OCI-LY3 (cell line): ENCODE measurements around the gene LRP1B.

Experiments
- H2AFZ ChIP-seq: fragments of 200-600, 300-600 bp; shearing (Covaris generic); 2 replicates; pipeline ENCODE4 v1.6.0; 2014; ENCODE audit warnings: antibody characterized with exemption, low read depth, low read length
- H3K27ac ChIP-seq: fragments of 200-600, 300-600 bp; sonication (generic); 2 replicates; pipeline ENCODE4 v1.5.1; 2014; ENCODE audit warnings: mild to moderate bottlenecking, low read length, moderate library complexity, mixed read lengths
- H3K27me3 ChIP-seq: fragments of 200-600, 300-600 bp; sonication (generic); 2 replicates; pipeline ENCODE4 v1.6.1; 2014; ENCODE audit warnings: low read depth, low read length, mixed read lengths
- H3K36me3 ChIP-seq: fragments of 200-600, 300-600 bp; sonication (generic); replicated peaks from 2 replicates; pipeline ENCODE3; 2014; ENCODE audit warnings: low read depth, low read length, mixed read lengths
- H3K4me1 ChIP-seq: fragments of 300-600, 200-600 bp; sonication (generic); 2 replicates; pipeline ENCODE4 v1.6.1; 2014; ENCODE audit warnings: low read length, mixed read lengths
- H3K4me2 ChIP-seq: fragments of 200-600, 300-600 bp; sonication (generic); 2 replicates; pipeline ENCODE4 v1.6.1; 2014; ENCODE audit warnings: low read length, mixed read lengths
- H3K4me3 ChIP-seq: fragments of 300-600, 200-600 bp; sonication (generic); 2 replicates; pipeline ENCODE4 v1.5.1; 2014; ENCODE audit warnings: antibody characterized with exemption, mild to moderate bottlenecking, low read length, moderate library complexity
- H3K79me2 ChIP-seq: fragments of 300-600, 200-600 bp; shearing (Covaris generic); 2 replicates; pipeline ENCODE4 v1.6.1; 2014; ENCODE audit warnings: mild to moderate bottlenecking, low read length, mixed read lengths
- H3K9ac ChIP-seq: fragments of 300-600, 200-600 bp; shearing (Covaris generic); 2 replicates; pipeline ENCODE4 v1.6.0; 2014; ENCODE audit warnings: mild to moderate bottlenecking, low read length, moderate library complexity
- H3K9me3 ChIP-seq: fragments of 200-600, 300-600 bp; shearing (Covaris generic); 2 replicates; pipeline ENCODE4 v1.6.1; 2014; ENCODE audit warnings: low read length, mixed read lengths; ENCODE audit not compliant: insufficient read depth
- H4K20me1 ChIP-seq: fragments of 200-600, 300-600 bp; sonication (generic); 2 replicates; pipeline ENCODE4 v1.6.1; 2016; ENCODE audit warnings: low read length, mixed read lengths; ENCODE audit not compliant: insufficient read depth
- EZH2phosphoT487 ChIP-seq: fragments of 200-600 bp; shearing (Covaris generic); IDR thresholded peaks from 2 replicates; pipeline ENCODE4 v1.6.1; 2018; ENCODE audit warnings: antibody characterized with exemption, mixed run types, low read depth
- TF ChIP-seq, protein P1 (sequence below): fragments of 200-600, 300-600 bp; sonication (generic); IDR thresholded peaks from 2 replicates; pipeline ENCODE4 v1.5.1; 2014; ENCODE audit warnings: antibody characterized with exemption, low read length, low read depth

Gene LRP1B

DNA sequence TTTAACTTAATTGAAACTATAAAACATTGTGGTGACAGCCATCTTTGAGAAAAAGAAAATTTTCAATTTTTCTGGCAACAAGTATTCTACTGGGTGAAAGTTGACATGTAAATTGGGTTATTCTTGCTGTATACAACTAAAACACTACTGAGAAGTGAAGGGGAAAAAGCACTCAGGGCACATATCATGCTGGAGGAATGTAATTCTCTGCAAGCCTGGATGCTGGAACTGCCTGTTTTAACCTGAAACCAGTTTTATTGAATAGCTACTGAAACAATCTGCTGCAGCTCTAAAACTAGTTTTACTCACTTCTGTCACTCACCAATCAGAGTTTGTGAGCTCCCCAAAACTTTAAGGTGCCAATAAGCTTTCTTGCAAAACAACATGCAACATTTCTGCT is 1136.0 kb downstream of the LRP1B start:
- Histone ChIP-seq H3K36me3 (no peaks in the 10 kb centered on the region), H3K27ac (no peak overlapping the region), H3K4me1 (no peaks in the 10 kb centered on the region), H3K27me3 (no peaks in the 10 kb centered on the region), H3K4me3 (no peak overlapping the region), H3K9me3 (no peaks in the 10 kb centered on the region), H4K20me1 (no peaks in the 10 kb centered on the region), H3K79me2 (no peaks in the 10 kb centered on the region), H3K9ac (no peak overlapping the region), H2AFZ (peak overlapping the region; percentile 63), H3K4me2 (no peak overlapping the region)
- TF ChIP-seq, protein P1, sequence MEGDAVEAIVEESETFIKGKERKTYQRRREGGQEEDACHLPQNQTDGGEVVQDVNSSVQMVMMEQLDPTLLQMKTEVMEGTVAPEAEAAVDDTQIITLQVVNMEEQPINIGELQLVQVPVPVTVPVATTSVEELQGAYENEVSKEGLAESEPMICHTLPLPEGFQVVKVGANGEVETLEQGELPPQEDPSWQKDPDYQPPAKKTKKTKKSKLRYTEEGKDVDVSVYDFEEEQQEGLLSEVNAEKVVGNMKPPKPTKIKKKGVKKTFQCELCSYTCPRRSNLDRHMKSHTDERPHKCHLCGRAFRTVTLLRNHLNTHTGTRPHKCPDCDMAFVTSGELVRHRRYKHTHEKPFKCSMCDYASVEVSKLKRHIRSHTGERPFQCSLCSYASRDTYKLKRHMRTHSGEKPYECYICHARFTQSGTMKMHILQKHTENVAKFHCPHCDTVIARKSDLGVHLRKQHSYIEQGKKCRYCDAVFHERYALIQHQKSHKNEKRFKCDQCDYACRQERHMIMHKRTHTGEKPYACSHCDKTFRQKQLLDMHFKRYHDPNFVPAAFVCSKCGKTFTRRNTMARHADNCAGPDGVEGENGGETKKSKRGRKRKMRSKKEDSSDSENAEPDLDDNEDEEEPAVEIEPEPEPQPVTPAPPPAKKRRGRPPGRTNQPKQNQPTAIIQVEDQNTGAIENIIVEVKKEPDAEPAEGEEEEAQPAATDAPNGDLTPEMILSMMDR = no peak
- TF ChIP-seq EZH2phosphoT487 = no peak

DNA sequence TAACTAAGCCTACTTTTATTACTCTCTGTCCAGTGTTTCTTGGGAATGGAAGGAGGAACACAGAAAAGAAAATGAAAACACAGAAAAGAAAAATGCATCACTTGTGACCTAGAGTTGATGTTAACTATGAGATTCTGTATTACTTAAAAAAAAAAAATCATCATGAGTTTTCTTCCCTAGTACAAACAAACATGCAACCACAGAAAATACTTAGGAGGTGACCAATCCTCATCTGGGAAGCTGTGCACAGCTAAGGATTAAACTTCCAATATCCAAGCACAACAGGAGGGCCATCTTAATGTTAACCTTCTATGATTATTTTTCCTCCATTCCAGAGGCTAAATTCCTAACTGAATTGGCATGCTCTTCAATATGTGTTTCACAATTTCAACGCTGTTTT is 1140.4 kb downstream of the LRP1B start:
- H3K4me2 ChIP-seq = no peak overlapping the region
- H3K9ac ChIP-seq = no peak overlapping the region
- H3K36me3 ChIP-seq = no peaks in the 10 kb centered on the region
- H2AFZ ChIP-seq = no peak overlapping the region
- H3K9me3 ChIP-seq = no peaks in the 10 kb centered on the region
- no peaks in the 10 kb centered on the region for H3K27me3 ChIP-seq
- no peak overlapping the region for H3K4me3 ChIP-seq
- no peaks in the 10 kb centered on the region for H3K79me2 ChIP-seq
- no peak overlapping the region for H3K27ac ChIP-seq
- no peaks in the 10 kb centered on the region for H3K4me1 ChIP-seq
- TF ChIP-seq, protein P1 = no peak
- no peak for TF ChIP-seq EZH2phosphoT487
- H4K20me1 ChIP-seq = no peaks in the 10 kb centered on the region

DNA sequence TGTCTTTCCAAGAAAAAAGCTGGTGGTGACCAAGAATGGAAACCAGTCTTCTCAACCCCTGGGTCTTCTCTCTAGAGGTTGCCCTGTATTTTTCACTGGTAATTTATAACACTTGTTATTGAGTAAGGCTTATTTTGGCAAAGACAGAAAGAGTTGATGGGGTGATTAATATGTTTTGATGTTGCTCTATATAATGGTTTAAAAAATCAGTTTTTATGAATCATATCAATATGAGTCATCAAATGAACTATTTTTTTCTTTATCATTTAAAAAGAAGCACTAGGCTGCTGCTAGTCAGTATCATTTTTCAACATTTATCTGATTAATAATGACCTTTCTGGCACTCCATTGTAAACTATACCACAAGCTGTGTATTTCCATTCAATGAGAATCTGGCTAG is 1142.2 kb downstream of the LRP1B start:
- TF ChIP-seq, protein P1 = no peak
- no peak for TF ChIP-seq EZH2phosphoT487
- Histone ChIP-seq H4K20me1 (no peaks in the 10 kb centered on the region), H3K27ac (no peak overlapping the region), H3K4me3 (no peak overlapping the region), H3K36me3 (no peaks in the 10 kb centered on the region), H2AFZ (no peak overlapping the region), H3K4me1 (no peaks in the 10 kb centered on the region), H3K4me2 (no peak overlapping the region), H3K9me3 (no peaks in the 10 kb centered on the region), H3K79me2 (no peaks in the 10 kb centered on the region), H3K9ac (no peak overlapping the region), H3K27me3 (no peaks in the 10 kb centered on the region)

DNA sequence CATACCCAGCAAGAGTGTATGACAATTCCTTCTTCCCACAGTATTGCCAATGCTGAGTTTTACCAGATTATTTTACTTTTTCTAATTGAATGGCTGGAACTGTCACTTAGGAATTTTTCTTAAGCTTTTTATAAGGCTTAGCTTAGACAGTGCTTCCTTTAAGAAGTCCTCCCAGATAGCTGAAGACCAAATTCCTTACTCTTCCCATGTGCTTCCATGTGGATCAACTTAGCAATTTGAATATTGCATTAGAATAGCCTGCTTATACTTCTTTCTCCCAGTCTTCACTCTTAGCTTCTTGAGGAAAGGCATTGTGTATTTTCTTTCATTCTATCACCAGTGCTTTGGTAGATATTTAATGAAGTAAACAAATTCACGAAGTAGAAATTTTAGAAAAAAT is 1144.4 kb downstream of the LRP1B start:
- no peak overlapping the region for H3K4me2 ChIP-seq
- TF ChIP-seq, protein P1 = no peak
- TF ChIP-seq EZH2phosphoT487 = no peak
- H3K36me3 ChIP-seq = no peaks in the 10 kb centered on the region

More for the DNA sequence above, 1144.4 kb downstream of the LRP1B start:
- H4K20me1 ChIP-seq = no peaks in the 10 kb centered on the region
- no peak overlapping the region for H3K9ac ChIP-seq
- H3K79me2 ChIP-seq = no peaks in the 10 kb centered on the region
- H3K4me1 ChIP-seq = no peaks in the 10 kb centered on the region
- no peaks in the 10 kb centered on the region for H3K27me3 ChIP-seq
- no peak overlapping the region for H3K4me3 ChIP-seq
- H2AFZ ChIP-seq = no peak overlapping the region
- H3K27ac ChIP-seq = no peak overlapping the region
- H3K9me3 ChIP-seq = no peaks in the 10 kb centered on the region
